Stimulated activated CD8-positive, alpha-beta memory T cell treated with anti-CD3 and anti-CD28 coated beads, Interleukin-15, amount 100 ng/mL, for 48 hours (primary cell): ENCODE results near the gene CR1L.
"Not testable (repeated sequence)": the region's sequence is repeated elsewhere in the genome, so short reads cannot be mapped to it uniquely, and the experiment has no call there.

Experiments used
- DNase-seq, 2 donors: peaks; one replicate each; pipeline ENCODE4 v3.0.0-alpha.2; 2020; ENCODE audit warnings: low read depth in 2 of 2

Gene CR1L

GRCh38 chr1:207644852-207645634, at the start of gene CR1L:
TSS of gene CR1L (plus strand) at chr1:207645133. CDS start at chr1:207645234, 101 bp downstream.
- peak; percentile 68 to 70 for DNase-seq

- DNase-seq: no peak
Observed at GRCh38 chr1:207603777-207604176, 41.2 kb upstream of the CR1L start.

GRCh38 chr1:207605444-207606361, 39.2 kb upstream of the CR1L start:
- DNase-seq: no peak

- no peak for DNase-seq
Observed at GRCh38 chr1:207606362-207606755, 38.6 kb upstream of the CR1L start.

GRCh38 chr1:207612762-207613161, 32.2 kb upstream of the CR1L start:
- DNase-seq: no peak

GRCh38 chr1:207619871-207620542, 24.9 kb upstream of the CR1L start:
- DNase-seq: no peak

- DNase-seq: no peak
Observed at GRCh38 chr1:207620543-207620893, 24.4 kb upstream of the CR1L start.

- not testable (repeated sequence) for DNase-seq
Observed at GRCh38 chr1:207625504-207626071, 19.3 kb upstream of the CR1L start.

GRCh38 chr1:207626972-207627337, 18.0 kb upstream of the CR1L start:
- DNase-seq: no peak

GRCh38 chr1:207627496-207627895, 17.4 kb upstream of the CR1L start:
- DNase-seq: no peak

GRCh38 chr1:207628776-207629175, 16.2 kb upstream of the CR1L start:
- no peak for DNase-seq

GRCh38 chr1:207631137-207631536, 13.8 kb upstream of the CR1L start:
- DNase-seq: no peak

- no peak for DNase-seq
Observed at GRCh38 chr1:207633226-207633625, 11.7 kb upstream of the CR1L start.

GRCh38 chr1:207633699-207634289, 11.1 kb upstream of the CR1L start:
- DNase-seq: not testable (repeated sequence)

GRCh38 chr1:207634293-207634692, 10.6 kb upstream of the CR1L start:
- not testable (repeated sequence) for DNase-seq

- DNase-seq: not testable (repeated sequence)
Observed at GRCh38 chr1:207635569-207636186, 9.3 kb upstream of the CR1L start.

- DNase-seq: not testable (repeated sequence)
Observed at GRCh38 chr1:207638487-207639145, 6.3 kb upstream of the CR1L start.

- not testable (repeated sequence) for DNase-seq
Observed at GRCh38 chr1:207639362-207639761, 5.6 kb upstream of the CR1L start.

- no peak for DNase-seq
Observed at GRCh38 chr1:207644166-207644851, 624 bp upstream of the CR1L start.

GRCh38 chr1:207645635-207646081, 725 bp downstream of the CR1L start:
- no peak for DNase-seq
